Astrocyte (in vitro differentiated cells and primary cell): Measurements from ENCODE around the gene SBF1. TPM values are rescaled to one million over a fixed set of nuclear protein-coding genes. Genes with fewer than 3 reads are reported as not detected.

ENCODE experiments used
- DNase-seq: peaks from one replicate; pipeline ENCODE4 v3.0.0-alpha.2; 2010; ENCODE audit warnings: low read depth
- FAIRE-seq: peaks from 2 replicates; lab custom pipeline; 2011; peaks lifted over from hg19 to GRCh38; lab: Jason Lieb, UNC
- H2AFZ ChIP-seq: 2 replicates; pipeline ENCODE4 v1.6.0; 2012; ENCODE audit warnings: low read depth, low read length, inconsistent platforms
- H3K27ac ChIP-seq: 2 replicates; pipeline ENCODE4 v1.5.1; 2011; ENCODE audit warnings: low read depth, low read length, inconsistent platforms
- H3K27me3 ChIP-seq: 2 replicates; pipeline ENCODE4 v1.6.0; 2011; ENCODE audit warnings: low read length, inconsistent platforms; ENCODE audit not compliant: insufficient read depth
- H3K36me3 ChIP-seq: 2 replicates; pipeline ENCODE4 v1.5.1; 2011; ENCODE audit warnings: low read length, inconsistent platforms; ENCODE audit not compliant: insufficient read depth
- H3K4me1 ChIP-seq: 2 replicates; pipeline ENCODE4 v1.5.1; 2011; ENCODE audit warnings: low read length, inconsistent platforms; ENCODE audit not compliant: insufficient read depth
- H3K4me2 ChIP-seq: 2 replicates; pipeline ENCODE4 v1.6.0; 2012; ENCODE audit warnings: low read length, inconsistent platforms
- H3K4me3 ChIP-seq: 2 replicates; pipeline ENCODE4 v1.5.1; 2011; ENCODE audit warnings: low read depth, mild to moderate bottlenecking, low read length, inconsistent platforms; ENCODE audit not compliant: insufficient read depth
- H3K79me2 ChIP-seq: 2 replicates; pipeline ENCODE4 v1.6.0; 2012; ENCODE audit warnings: mild to moderate bottlenecking, low read length, inconsistent platforms; ENCODE audit not compliant: insufficient read depth
- H3K9ac ChIP-seq: 2 replicates; pipeline ENCODE4 v1.6.0; 2012; ENCODE audit warnings: mild to moderate bottlenecking, low read length, inconsistent platforms
- H3K9me3 ChIP-seq: 2 replicates; pipeline ENCODE4 v1.5.1; 2012; ENCODE audit warnings: low read depth, mild to moderate bottlenecking, low read length, inconsistent platforms; ENCODE audit not compliant: insufficient read depth
- H4K20me1 ChIP-seq: 2 replicates; pipeline ENCODE4 v1.6.0; 2012; ENCODE audit warnings: low read length, inconsistent platforms; ENCODE audit not compliant: insufficient read depth
- H3K27ac Mint-ChIP-seq: one replicate; pipeline ENCODE4 v1.8.0; 2021; ENCODE audit warnings: mild to moderate bottlenecking, mixed read lengths; ENCODE audit not compliant: unreplicated experiment
- H3K27me3 Mint-ChIP-seq: one replicate; pipeline ENCODE4 v1.8.0; 2021; ENCODE audit warnings: low read depth, mixed read lengths; ENCODE audit not compliant: unreplicated experiment
- H3K36me3 Mint-ChIP-seq: one replicate; pipeline ENCODE4 v1.8.0; 2021; ENCODE audit warnings: low read depth, mixed read lengths; ENCODE audit not compliant: unreplicated experiment
- H3K4me1 Mint-ChIP-seq: one replicate; pipeline ENCODE4 v1.8.0; 2021; ENCODE audit warnings: low read depth, mixed read lengths; ENCODE audit not compliant: unreplicated experiment
- H3K4me3 Mint-ChIP-seq: one replicate; pipeline ENCODE4 v1.8.0; 2021; ENCODE audit warnings: mild to moderate bottlenecking, moderate library complexity, mixed read lengths; ENCODE audit not compliant: unreplicated experiment
- H3K9me3 Mint-ChIP-seq: one replicate; pipeline ENCODE4 v1.8.0; 2021; ENCODE audit warnings: mild to moderate bottlenecking, mixed read lengths; ENCODE audit not compliant: unreplicated experiment
- EZH2 ChIP-seq: IDR thresholded peaks from 2 replicates; pipeline ENCODE4 v1.6.1; 2012; ENCODE audit warnings: mild to moderate bottlenecking, low read length, inconsistent platforms; ENCODE audit not compliant: insufficient read depth
- total RNA-seq: library from RNA; stranded (reverse); gene quantifications from 2 replicates; pipeline ENCODE4 v1.2.1, GENCODE V29; 2021
- TF ChIP-seq, protein P1 (sequence below): IDR thresholded peaks from 2 replicates; pipeline ENCODE4 v1.5.1; 2011; ENCODE audit warnings: low read depth, mild to moderate bottlenecking, inconsistent platforms, low read length, moderate library complexity; ENCODE audit not compliant: insufficient read depth

The SBF1 gene
- total RNA-seq, 1 donor from 2014 or later, result 75.4 TPM

DNA sequence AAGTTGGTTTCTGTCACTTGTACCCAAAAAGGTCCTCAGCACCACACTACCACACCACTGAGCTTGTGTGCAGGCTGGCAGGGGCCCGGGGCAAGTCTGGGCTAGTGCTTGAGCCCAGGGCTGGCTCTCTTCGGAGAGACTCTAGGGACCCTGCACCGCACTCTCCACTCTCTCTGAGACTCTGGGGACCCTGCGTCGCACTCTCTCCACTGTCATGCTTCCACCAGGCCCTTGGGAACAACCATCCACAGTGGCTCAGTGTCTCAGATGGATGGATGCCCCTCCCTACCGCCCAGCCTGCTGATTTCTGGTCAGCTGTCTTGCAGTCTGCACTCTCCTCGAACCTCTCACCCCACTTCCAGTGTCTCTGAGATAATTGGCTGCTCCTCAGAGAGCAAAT is 2.0 kb upstream of the SBF1 start:
- Histone ChIP-seq H4K20me1 (peaks cover 24% of the 10 kb centered on the region), H3K79me2 (peaks cover 25% of the 10 kb centered on the region), H3K27ac (no peak overlapping the region), H3K4me3 (no peak overlapping the region), H3K36me3 (no peaks in the 10 kb centered on the region), H3K9me3 (no peaks in the 10 kb centered on the region), H2AFZ (no peak overlapping the region), H3K27me3 (peaks cover 12% of the 10 kb centered on the region), H3K4me2 (no peak overlapping the region), H3K9ac (no peak overlapping the region), H3K4me1 (peaks cover 18% of the 10 kb centered on the region)
- Mint-ChIP-seq H3K27me3 (peaks cover 28% of the 10 kb centered on the region), H3K4me1 (peaks cover 11% of the 10 kb centered on the region), H3K9me3 (peaks cover 3% of the 10 kb centered on the region), H3K4me3 (peak overlapping the region; percentile 74), H3K36me3 (peaks cover 7% of the 10 kb centered on the region), H3K27ac (no peak overlapping the region)
- FAIRE-seq, result no peak
- TF ChIP-seq EZH2, result no peak
- TF ChIP-seq, protein P1, sequence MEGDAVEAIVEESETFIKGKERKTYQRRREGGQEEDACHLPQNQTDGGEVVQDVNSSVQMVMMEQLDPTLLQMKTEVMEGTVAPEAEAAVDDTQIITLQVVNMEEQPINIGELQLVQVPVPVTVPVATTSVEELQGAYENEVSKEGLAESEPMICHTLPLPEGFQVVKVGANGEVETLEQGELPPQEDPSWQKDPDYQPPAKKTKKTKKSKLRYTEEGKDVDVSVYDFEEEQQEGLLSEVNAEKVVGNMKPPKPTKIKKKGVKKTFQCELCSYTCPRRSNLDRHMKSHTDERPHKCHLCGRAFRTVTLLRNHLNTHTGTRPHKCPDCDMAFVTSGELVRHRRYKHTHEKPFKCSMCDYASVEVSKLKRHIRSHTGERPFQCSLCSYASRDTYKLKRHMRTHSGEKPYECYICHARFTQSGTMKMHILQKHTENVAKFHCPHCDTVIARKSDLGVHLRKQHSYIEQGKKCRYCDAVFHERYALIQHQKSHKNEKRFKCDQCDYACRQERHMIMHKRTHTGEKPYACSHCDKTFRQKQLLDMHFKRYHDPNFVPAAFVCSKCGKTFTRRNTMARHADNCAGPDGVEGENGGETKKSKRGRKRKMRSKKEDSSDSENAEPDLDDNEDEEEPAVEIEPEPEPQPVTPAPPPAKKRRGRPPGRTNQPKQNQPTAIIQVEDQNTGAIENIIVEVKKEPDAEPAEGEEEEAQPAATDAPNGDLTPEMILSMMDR, result no peak
- DNase-seq, result no peak

DNA sequence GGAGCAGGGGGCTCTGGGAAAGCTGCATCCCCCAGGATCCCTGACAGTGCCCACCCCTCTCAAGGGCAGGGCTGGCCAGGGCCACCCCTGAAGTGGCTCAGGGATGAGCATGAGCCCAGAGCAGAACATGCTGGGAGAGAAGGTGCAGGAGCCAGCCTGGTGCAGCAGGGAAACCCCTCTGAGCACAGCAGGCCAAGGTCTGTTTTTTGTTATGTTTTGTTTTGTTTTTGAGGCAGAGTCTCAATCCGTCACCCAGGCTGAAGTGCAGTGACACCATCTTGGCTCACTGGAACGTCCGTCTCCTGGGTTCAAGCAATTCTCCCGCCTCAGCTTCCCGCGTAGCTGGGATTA is 792 bp upstream of the SBF1 start:
- H3K27ac Mint-ChIP-seq, result no peak overlapping the region

More for the DNA sequence above, 792 bp upstream of the SBF1 start:
- Mint-ChIP-seq H3K4me3 (peak overlapping the region; percentile 69), H3K36me3 (peaks cover 7% of the 10 kb centered on the region), H3K4me1 (peaks cover 12% of the 10 kb centered on the region), H3K27me3 (peaks cover 27% of the 10 kb centered on the region), H3K9me3 (peaks cover 3% of the 10 kb centered on the region)
- H3K9ac ChIP-seq, result peak overlapping the region; percentile 88
- DNase-seq (no peak), FAIRE-seq (no peak)
- H3K4me1 ChIP-seq, result peaks cover 20% of the 10 kb centered on the region
- TF ChIP-seq, protein P1, result no peak
- TF ChIP-seq EZH2, result no peak
- H3K36me3 ChIP-seq, result no peaks in the 10 kb centered on the region
- peak overlapping the region; percentile 93 for H3K4me2 ChIP-seq
- H2AFZ ChIP-seq, result peak overlapping the region; percentile 88
- no peak overlapping the region for H3K27ac ChIP-seq
- peaks cover 36% of the 10 kb centered on the region for H4K20me1 ChIP-seq
- peaks cover 37% of the 10 kb centered on the region for H3K79me2 ChIP-seq
- no peaks in the 10 kb centered on the region for H3K9me3 ChIP-seq
- peaks cover 6% of the 10 kb centered on the region for H3K27me3 ChIP-seq
- peak overlapping the region; percentile 63 for H3K4me3 ChIP-seq
